HCT116 (cell line): ENCODE measurements around the gene AGK. TPM values are rescaled to one million over a fixed set of nuclear protein-coding genes. Genes with fewer than 3 reads are reported as not detected.

ENCODE experiments used
- ATAC-seq: fragments of 200-7000 bp; cut with Tn5 transposase; 2 replicates; pipeline ENCODE4 v1.9.1; 2020; ENCODE audit warnings: mild to moderate bottlenecking, moderate library complexity
- BruUV-seq: library from RNA; stranded (reverse); fragments of 400-500 nt; replicated peaks from 2 replicates; lab custom pipeline; 2021; lab: Mats Ljungman, UMichigan
- CTCF ChIA-PET: fragments of 300-600 bp; sonication (Branson Sonifier 250); formaldehyde crosslinking; loops from one replicate; lab custom pipeline; 2021; ENCODE audit warnings: antibody characterized with exemption; lab: Charles Lee
- POLR2A ChIA-PET: fragments of 300-600, 350-600 bp; sonication (Branson Sonifier 250); formaldehyde crosslinking; loops from one replicate; lab custom pipeline; 2021; ENCODE audit warnings: antibody characterized with exemption; lab: Charles Lee
- RAD21 ChIA-PET, 2 experiments: fragments of 300-600 bp; sonication (Branson Sonifier 250); formaldehyde crosslinking; loops; one replicate each; lab custom pipeline; 2023; ENCODE audit warnings: low total read pairs in 2 of 2; ENCODE audit not compliant: uncharacterized antibody in 2 of 2, unreplicated experiment in 2 of 2, low non-redundant PET in 1 of 2; lab: Charles Lee
- DNase-seq: peaks from one replicate; pipeline ENCODE4 v3.0.0-alpha.2; 2010; ENCODE audit warnings: low read depth, low spot score
- H2AFZ ChIP-seq: fragments of 200-600 bp; shearing (Covaris generic), sonication (generic); 2 replicates; pipeline ENCODE4 v1.6.1; 2017; ENCODE audit warnings: low read depth, mixed run types, mixed read lengths, antibody characterized with exemption, low read length; ENCODE audit not compliant: poor library complexity, severe bottlenecking
- H3K27ac ChIP-seq: 2 replicates; pipeline ENCODE4 v1.5.1; 2012; ENCODE audit warnings: low read depth, low read length
- H3K27me3 ChIP-seq: fragments of 200-600 bp; sonication (generic); 2 replicates; pipeline ENCODE4 v1.6.1; 2016; ENCODE audit warnings: mixed run types, low read length, mixed read lengths; ENCODE audit not compliant: insufficient read depth
- H3K36me3 ChIP-seq, 2 experiments: fragments of 200-500 bp in 1 of 2; fragments of 200-600 bp in 1 of 2; sonication (Bioruptor generic) in 1 of 2; sonication (generic) in 1 of 2; 2 replicates each; pipeline versions ENCODE4 v1.5.1 to v1.6.1; 2014 to 2016; ENCODE audit warnings: low read length in 2 of 2, inconsistent platforms in 1 of 2, mixed read lengths in 1 of 2, mixed run types in 1 of 2; ENCODE audit not compliant: insufficient read depth in 2 of 2, control insufficient read depth in 1 of 2
- H3K4me1 ChIP-seq, 2 experiments: fragments of 200-600 bp in 1 of 2; sonication (generic) in 1 of 2; 2 replicates each; pipeline versions ENCODE4 v1.5.1 to v1.6.1; 2012 to 2017; ENCODE audit warnings: low read length in 2 of 2, inconsistent platforms in 1 of 2, mild to moderate bottlenecking in 1 of 2, mixed read lengths in 1 of 2, mixed run types in 1 of 2, moderate library complexity in 1 of 2; ENCODE audit not compliant: insufficient read depth in 2 of 2, control insufficient read depth in 1 of 2
- H3K4me2 ChIP-seq: fragments of 200-600 bp; sonication (generic); 2 replicates; pipeline ENCODE4 v1.6.1; 2017; ENCODE audit warnings: mixed run types, low read length, mixed read lengths
- H3K4me3 ChIP-seq, 2 experiments: fragments of 200-600 bp in 1 of 2; sonication (generic) in 1 of 2; replicated peaks in 1 of 2; 2 replicates each; pipeline ENCODE4 v1.5.1; 2011 to 2016; ENCODE audit warnings: low read length in 2 of 2, control low read depth in 1 of 2, low read depth in 1 of 2, mild to moderate bottlenecking in 1 of 2, mixed read lengths in 1 of 2, mixed run types in 1 of 2
- H3K79me2 ChIP-seq: fragments of 200-600 bp; sonication (generic); 2 replicates; pipeline ENCODE4 v1.6.1; 2017; ENCODE audit warnings: mild to moderate bottlenecking, mixed run types, low read length, moderate library complexity, mixed read lengths; ENCODE audit not compliant: insufficient read depth
- H3K9ac ChIP-seq: fragments of 200-600 bp; sonication (generic); 2 replicates; pipeline ENCODE4 v1.6.1; 2016; ENCODE audit warnings: low read length, mixed read lengths
- H3K9me2 ChIP-seq: fragments of 200-600 bp; sonication (generic), shearing (Covaris generic); 2 replicates; pipeline ENCODE4 v1.6.1; 2017; ENCODE audit warnings: mixed run types, mild to moderate bottlenecking, moderate library complexity; ENCODE audit not compliant: insufficient read depth
- H3K9me3 ChIP-seq, 2 experiments: fragments of 200-500 bp in 1 of 2; fragments of 200-600 bp in 1 of 2; sonication (Bioruptor generic) in 1 of 2; sonication (generic) in 1 of 2; 2 replicates each; pipeline ENCODE4 v1.6.1; 2014 to 2017; ENCODE audit warnings: low read length in 2 of 2, mixed read lengths in 2 of 2, inconsistent platforms in 1 of 2, low read depth in 1 of 2, mild to moderate bottlenecking in 1 of 2, mixed run types in 1 of 2, moderate library complexity in 1 of 2; ENCODE audit not compliant: control insufficient read depth in 1 of 2, insufficient read depth in 1 of 2
- H4K20me1 ChIP-seq: fragments of 200-600 bp; sonication (generic), shearing (Covaris generic); 2 replicates; pipeline ENCODE4 v1.6.1; 2017; ENCODE audit warnings: mixed run types, mild to moderate bottlenecking, moderate library complexity; ENCODE audit not compliant: insufficient read depth
- FOSL1 ChIP-seq: IDR thresholded peaks from 2 replicates; pipeline ENCODE4 v1.6.1; 2012; ENCODE audit warnings: low read depth
- JUND ChIP-seq: IDR thresholded peaks from 2 replicates; pipeline ENCODE4 v1.6.1; 2012
- REST ChIP-seq: IDR thresholded peaks from 2 replicates; pipeline ENCODE4 v1.6.1; 2012; ENCODE audit warnings: low read depth
- ZBTB33 ChIP-seq: IDR thresholded peaks from 2 replicates; pipeline ENCODE4 v1.6.1; 2011; ENCODE audit warnings: mild to moderate bottlenecking, low read length, moderate library complexity; ENCODE audit not compliant: insufficient replicate concordance; ENCODE audit errors: extremely low read depth
- intact Hi-C: fragments of 100-400 bp; cut with micrococcal nuclease; formaldehyde crosslinking; loops from 2 replicates; pipeline ENCODE4 v1.10.0; 2022
- total RNA-seq: library from RNA; stranded (reverse); gene quantifications from one replicate; pipeline ENCODE4 v1.2.1, GENCODE V29; 2021; ENCODE audit not compliant: unreplicated experiment
- TF ChIP-seq, protein P1 (sequence below), 3 experiments: fragments of 200-600 bp in 1 of 3; sonication (generic) in 1 of 3; IDR thresholded peaks in 2 of 3; conservative IDR thresholded peaks in 1 of 3; 2 replicates each; pipeline ENCODE4 v1.5.1; 2012 to 2017; ENCODE audit warnings: low read depth in 2 of 3, low read length in 2 of 3, antibody characterized with exemption in 1 of 3, borderline replicate concordance in 1 of 3, control low read depth in 1 of 3, mild to moderate bottlenecking in 1 of 3, mixed read lengths in 1 of 3, mixed run types in 1 of 3, moderate library complexity in 1 of 3; ENCODE audit not compliant: insufficient read depth in 1 of 3

AGK gene
- total RNA-seq, 1 experiment from 2014 or later = 36.3 TPM

DNA sequence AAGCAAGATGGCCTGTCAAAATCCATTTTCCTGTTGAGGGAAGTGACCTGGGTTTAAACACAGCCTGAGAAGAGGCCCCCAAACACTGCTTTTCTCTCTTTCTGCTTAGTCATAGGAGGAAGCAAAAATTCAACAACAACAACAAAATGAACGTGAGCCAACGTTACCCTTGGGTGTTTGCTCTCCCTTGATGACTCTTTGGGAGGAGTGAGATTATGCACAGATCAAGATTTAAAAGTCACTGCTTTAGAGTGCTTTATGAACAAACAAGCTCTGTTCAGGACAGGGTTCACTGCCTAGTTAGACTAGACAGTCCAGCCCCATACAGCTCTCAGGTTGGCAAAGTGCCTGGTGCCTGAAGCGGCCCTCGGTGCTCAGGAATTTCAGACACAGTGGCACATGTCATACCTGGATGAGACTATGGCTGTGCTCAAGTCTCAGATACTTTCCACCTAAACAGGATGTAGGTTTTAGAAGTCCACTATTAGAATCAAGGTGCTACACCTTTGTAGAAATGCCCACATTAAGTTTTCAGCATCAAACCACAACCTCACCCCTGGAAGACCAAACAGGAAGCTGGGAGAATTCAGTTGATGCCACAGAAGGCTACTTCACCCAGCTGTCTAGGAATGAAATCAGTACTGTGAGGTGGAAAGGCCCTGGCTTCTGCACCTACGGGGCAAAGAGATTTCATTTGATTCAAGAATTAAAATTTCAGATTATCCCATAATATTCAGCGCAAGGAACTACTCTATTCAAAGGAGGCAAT lies 112.1 kb downstream of the AGK start (continued):
- TF ChIP-seq, protein P1, sequence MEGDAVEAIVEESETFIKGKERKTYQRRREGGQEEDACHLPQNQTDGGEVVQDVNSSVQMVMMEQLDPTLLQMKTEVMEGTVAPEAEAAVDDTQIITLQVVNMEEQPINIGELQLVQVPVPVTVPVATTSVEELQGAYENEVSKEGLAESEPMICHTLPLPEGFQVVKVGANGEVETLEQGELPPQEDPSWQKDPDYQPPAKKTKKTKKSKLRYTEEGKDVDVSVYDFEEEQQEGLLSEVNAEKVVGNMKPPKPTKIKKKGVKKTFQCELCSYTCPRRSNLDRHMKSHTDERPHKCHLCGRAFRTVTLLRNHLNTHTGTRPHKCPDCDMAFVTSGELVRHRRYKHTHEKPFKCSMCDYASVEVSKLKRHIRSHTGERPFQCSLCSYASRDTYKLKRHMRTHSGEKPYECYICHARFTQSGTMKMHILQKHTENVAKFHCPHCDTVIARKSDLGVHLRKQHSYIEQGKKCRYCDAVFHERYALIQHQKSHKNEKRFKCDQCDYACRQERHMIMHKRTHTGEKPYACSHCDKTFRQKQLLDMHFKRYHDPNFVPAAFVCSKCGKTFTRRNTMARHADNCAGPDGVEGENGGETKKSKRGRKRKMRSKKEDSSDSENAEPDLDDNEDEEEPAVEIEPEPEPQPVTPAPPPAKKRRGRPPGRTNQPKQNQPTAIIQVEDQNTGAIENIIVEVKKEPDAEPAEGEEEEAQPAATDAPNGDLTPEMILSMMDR (IDR thresholded peaks at IDR 0.05 in 2 of 3, conservative IDR thresholded peaks at IDR 0.05 in 1 of 3; ENCODE audit: borderline replicate concordance in 1 of 3, insufficient read depth in 1 of 3, low read depth in 2 of 3, low read length in 2 of 3) = no peak

DNA sequence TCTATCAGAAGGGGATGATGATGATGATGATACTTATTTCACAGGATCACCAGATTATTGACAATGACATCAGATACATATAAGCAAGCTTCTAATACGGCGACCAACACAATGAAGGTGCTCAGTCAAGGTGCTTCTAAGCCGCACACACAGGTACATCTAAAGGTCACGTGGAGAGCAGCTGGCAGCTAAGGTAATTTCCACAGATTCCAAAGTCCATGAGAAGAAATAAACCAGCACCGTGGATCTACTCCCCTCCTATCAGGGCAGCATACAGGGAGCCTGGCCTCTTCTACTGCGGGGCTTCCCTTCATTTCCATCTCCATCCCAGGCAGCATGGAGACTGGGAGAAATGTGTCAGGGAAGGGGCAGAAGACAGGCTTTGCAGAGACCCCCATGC lies 113.2 kb downstream of the AGK start:
- Histone ChIP-seq H3K9me3 (no peaks in the 10 kb centered on the region), H3K9ac (no peak overlapping the region), H3K79me2 (no peaks in the 10 kb centered on the region), H3K4me2 (no peak overlapping the region), H3K4me3 (no peak overlapping the region), H3K27me3 (no peaks in the 10 kb centered on the region), H3K36me3 (peaks cover 7 to 16% of the 10 kb centered on the region in 2 experiments; a peak in 3 of 4 replicates), H3K27ac (no peak overlapping the region), H2AFZ (no peak overlapping the region), H3K4me1 (peaks cover 0 to 7% of the 10 kb centered on the region in 2 experiments; a peak in 1 of 4 replicates), H3K9me2 (no peaks in the 10 kb centered on the region), H4K20me1 (no peaks in the 10 kb centered on the region)
- no TSS peak for BruUV-seq
- ChIA-PET CTCF (no interaction called here), RAD21 (no interaction called here), POLR2A (no interaction called here)
- intact Hi-C loops = no loop called here
- no peak for ATAC-seq
- DNase-seq = no peak
- TF ChIP-seq REST = no peak
- TF ChIP-seq JUND = no peak
- no peak for TF ChIP-seq ZBTB33
- no peak for TF ChIP-seq FOSL1
